ENCODE data around the gene CACNA2D4. TPM values are rescaled to one million over a fixed set of nuclear protein-coding genes. Genes with fewer than 3 reads are reported as not detected.
A peak's percentile ranks its signal among the peaks of the same experiment; 100 is the strongest.

Gene CACNA2D4
- total RNA-seq, 1 experiment from 2014 or later, result not detected

DNA sequence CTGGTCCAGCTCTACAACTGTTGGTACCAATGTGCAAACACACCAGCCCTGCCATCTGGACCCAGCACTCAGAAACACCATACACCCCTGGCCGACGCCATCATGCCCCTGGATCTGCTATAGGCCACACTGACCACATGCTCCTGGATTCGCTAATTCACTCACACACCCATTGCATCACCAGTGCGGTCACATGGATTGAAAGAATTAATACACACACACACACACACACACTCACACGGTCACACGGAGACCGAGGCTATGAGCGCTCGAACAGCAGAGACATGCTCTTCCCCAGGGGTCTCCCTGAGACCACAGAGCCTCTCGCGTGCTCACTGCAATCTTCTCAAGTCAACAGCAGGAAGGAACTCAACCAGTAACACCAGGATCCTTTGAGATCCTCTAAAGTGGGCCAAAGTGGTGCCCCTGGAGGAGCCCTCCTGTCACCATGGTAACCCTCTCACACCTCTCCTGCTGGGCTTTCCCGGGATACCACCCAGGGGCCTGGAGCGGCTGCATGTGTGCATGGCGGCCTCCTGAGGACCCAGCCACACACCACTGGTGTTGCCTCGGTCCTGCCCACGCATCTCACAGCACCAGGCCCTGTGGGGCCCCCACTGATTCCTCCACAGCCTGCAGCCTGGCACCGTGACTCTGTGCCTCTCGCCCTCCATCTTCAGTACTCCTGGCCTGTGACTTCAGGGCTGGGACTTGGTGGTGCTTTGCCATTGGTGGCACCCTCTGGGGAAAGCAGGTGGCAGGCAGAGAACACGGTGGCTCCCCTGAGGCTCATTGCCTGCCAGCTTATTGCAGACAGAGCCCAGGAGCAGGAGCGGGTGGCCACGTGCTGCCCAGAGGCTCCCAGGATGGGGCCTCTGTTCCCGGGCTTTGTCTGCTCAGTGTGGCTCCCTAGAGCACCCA, 83.0 kb downstream of the CACNA2D4 start:
- in situ Hi-C loops (cut with HindIII; ENCODE audit: low pct_unique_long_range_greater_than_20kb, low sequenced_read_pairs), result no loop called here
- no peak for DNase-seq (ENCODE audit: low read depth, low spot score)

GRCh38 chr12:1834186-1834925, 84.1 kb downstream of the CACNA2D4 start:
- in situ Hi-C loops (cut with HindIII; ENCODE audit: low pct_unique_long_range_greater_than_20kb, low sequenced_read_pairs), result no loop called here

GRCh38 chr12:1833596-1834028, 84.8 kb downstream of the CACNA2D4 start:
- DNase-seq (ENCODE audit: low read depth, low spot score), result no peak
- in situ Hi-C loops (cut with HindIII; ENCODE audit: low pct_unique_long_range_greater_than_20kb, low sequenced_read_pairs), result no loop called here

More at GRCh38 chr12:1834186-1834925, 84.1 kb downstream of the CACNA2D4 start:
- no peak for DNase-seq (ENCODE audit: low read depth, low spot score)

- in situ Hi-C loops (cut with HindIII; ENCODE audit: low pct_unique_long_range_greater_than_20kb, low sequenced_read_pairs), result no loop called here
Observed at GRCh38 chr12:1832801-1833595, 85.5 kb downstream of the CACNA2D4 start.

DNA sequence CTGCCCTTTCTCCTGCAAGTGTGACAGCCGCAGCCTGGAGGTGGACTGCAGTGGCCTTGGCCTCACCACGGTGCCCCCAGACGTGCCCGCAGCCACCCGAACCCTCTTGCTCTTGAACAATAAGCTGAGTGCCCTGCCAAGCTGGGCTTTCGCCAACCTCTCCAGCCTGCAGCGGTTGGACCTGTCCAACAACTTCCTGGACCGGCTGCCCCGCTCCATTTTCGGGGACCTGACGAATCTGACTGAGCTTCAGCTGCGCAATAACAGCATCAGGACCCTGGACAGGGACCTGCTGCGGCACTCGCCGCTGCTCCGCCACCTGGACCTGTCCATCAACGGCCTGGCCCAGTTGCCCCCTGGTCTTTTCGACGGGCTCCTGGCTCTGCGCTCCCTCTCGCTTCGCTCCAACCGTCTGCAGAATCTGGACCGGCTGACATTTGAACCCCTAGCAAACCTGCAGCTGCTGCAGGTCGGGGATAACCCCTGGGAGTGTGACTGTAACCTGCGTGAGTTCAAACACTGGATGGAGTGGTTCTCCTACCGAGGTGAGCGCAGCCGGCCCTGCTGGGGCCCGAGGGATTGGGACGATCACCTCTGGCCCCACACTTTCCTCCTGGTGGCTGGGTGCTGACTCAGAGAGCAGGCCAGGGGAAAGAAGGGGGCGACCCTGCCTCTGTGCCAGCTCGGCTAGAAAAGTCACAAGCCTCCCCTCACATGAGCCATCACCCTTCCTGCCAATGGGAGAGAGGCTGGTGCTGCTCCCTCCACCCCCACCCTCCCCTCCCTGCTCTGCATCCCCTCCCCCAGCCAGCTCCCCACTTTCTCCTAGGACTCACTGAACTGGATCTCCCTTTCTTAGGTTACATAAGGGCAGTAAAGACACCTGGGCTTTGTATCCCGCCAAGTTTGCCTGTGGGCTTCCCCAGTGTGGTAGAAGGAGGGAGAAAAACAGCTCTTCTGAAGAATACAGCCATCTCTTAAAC, 87.2 kb downstream of the CACNA2D4 start:
- in situ Hi-C loops (cut with HindIII; ENCODE audit: low pct_unique_long_range_greater_than_20kb, low sequenced_read_pairs), result no loop called here
- peak; percentile 16 for DNase-seq (ENCODE audit: low read depth, low spot score)

More at GRCh38 chr12:1832801-1833595, 85.5 kb downstream of the CACNA2D4 start:
- no peak for DNase-seq (ENCODE audit: low read depth, low spot score)

DNA sequence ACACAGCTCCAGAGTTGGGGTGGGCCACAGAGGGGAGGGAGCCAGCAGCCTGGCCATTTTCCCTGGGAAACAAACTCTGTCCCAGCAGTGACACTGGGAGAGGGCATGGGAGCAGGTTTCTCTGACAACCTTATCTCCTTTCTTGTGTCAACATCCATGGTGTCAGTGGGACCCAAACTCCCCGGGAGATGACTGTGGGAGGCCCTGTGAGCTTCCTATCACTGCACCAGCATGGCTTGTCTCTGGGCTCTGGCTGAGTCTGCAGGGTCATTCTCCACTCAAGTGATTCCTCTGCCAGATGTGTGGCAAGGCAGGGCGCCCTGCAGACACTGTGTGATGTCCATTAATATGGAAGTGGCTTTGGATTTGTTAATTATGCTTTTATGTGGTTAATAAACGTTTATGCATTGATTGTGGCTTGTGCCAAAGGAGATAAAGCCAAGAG, 88.0 kb downstream of the CACNA2D4 start:
- in situ Hi-C loops (cut with HindIII; ENCODE audit: low pct_unique_long_range_greater_than_20kb, low sequenced_read_pairs), result no loop called here

GRCh38 chr12:1829306-1829900, 89.0 kb downstream of the CACNA2D4 start:
- no peak for DNase-seq (ENCODE audit: low read depth, low spot score)
- in situ Hi-C loops (cut with HindIII; ENCODE audit: low pct_unique_long_range_greater_than_20kb, low sequenced_read_pairs), result no loop called here

More for the DNA sequence above, 88.0 kb downstream of the CACNA2D4 start:
- no peak for DNase-seq (ENCODE audit: low read depth, low spot score)

GRCh38 chr12:1828856-1829255, 89.6 kb downstream of the CACNA2D4 start:
- no peak for DNase-seq (ENCODE audit: low read depth, low spot score)
- in situ Hi-C loops (cut with HindIII; ENCODE audit: low pct_unique_long_range_greater_than_20kb, low sequenced_read_pairs), result no loop called here

- DNase-seq (ENCODE audit: low read depth, low spot score), result no peak
- in situ Hi-C loops (cut with HindIII; ENCODE audit: low pct_unique_long_range_greater_than_20kb, low sequenced_read_pairs), result no loop called here
Observed at GRCh38 chr12:1827826-1828805, 90.3 kb downstream of the CACNA2D4 start.

DNA sequence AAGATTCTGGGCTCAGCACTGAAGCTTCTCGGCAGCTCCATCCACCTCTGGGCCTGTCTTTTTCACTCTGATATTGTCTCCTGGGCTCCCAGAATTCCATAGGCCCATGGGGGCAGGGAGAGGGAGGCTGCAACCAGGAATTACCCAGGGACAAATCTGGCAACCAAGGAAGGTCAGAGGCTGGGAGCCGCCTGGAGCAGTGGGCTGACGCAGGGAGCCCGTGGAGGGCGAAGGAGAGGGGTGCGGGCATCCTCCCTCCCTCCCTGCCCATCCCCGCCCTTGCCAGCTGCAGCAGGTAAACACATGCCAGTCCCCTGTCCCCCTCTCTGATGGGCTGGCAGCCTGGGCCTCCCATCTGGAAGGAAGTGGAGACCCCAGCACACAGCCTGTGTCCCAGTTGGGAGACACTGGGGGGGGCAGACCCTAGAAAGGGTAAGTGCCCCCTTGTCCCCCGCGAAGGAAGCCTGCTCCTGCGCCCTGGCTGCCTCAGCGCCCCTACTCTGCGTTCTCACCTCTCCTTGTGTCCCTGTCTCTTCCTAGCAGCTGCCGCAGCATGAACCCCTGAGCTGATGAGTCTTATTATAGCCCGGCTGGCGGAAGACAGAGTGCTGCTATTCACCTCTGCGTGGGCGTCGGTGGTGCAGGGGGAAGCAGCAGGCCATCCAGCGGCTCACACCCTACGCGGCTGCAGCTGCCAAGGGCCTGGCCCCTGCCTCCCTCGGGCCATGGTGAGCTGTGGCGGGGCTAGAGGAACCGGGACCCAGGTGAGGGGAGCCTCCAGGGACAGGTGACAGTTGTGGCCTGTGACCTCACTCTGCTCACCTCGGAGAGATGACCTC, 91.4 kb downstream of the CACNA2D4 start:
- in situ Hi-C loops (cut with HindIII; ENCODE audit: low pct_unique_long_range_greater_than_20kb, low sequenced_read_pairs), result no loop called here
- no peak for DNase-seq (ENCODE audit: low read depth, low spot score)

DNA sequence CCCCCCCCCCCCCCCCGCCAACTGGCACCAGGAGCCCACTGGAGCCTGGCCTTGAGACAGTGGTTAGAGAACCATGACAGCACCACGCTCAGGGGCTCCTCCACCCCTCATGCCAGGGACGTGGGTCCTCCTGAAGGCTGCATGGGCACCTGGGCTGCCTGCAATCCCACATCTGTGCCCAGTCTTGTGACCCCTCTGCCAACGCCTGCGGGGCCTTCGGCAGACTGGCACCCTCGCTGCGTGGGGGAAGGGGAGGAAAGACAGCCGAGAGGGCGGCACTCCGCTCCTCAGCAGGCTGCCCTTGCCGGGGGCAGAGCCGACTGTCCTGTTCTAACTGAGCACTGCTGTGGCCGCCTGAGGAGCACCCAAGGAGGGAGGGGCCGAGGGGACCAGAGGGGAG, 92.1 kb downstream of the CACNA2D4 start:
- in situ Hi-C loops (cut with HindIII; ENCODE audit: low pct_unique_long_range_greater_than_20kb, low sequenced_read_pairs), result no loop called here
- no peak for DNase-seq (ENCODE audit: low read depth, low spot score)

- no peak for DNase-seq (ENCODE audit: low read depth, low spot score)
- in situ Hi-C loops (cut with HindIII; ENCODE audit: low pct_unique_long_range_greater_than_20kb, low sequenced_read_pairs), result no loop called here
Observed at GRCh38 chr12:1825382-1826102, 92.9 kb downstream of the CACNA2D4 start.

GRCh38 chr12:1823237-1823636, 95.2 kb downstream of the CACNA2D4 start:
- no peak for DNase-seq (ENCODE audit: low read depth, low spot score)
- in situ Hi-C loops (cut with HindIII; ENCODE audit: low pct_unique_long_range_greater_than_20kb, low sequenced_read_pairs), result no loop called here

GRCh38 chr12:1822699-1823098, 95.8 kb downstream of the CACNA2D4 start:
- no peak for DNase-seq (ENCODE audit: low read depth, low spot score)
- in situ Hi-C loops (cut with HindIII; ENCODE audit: low pct_unique_long_range_greater_than_20kb, low sequenced_read_pairs), result no loop called here
